ENCODE results near the gene MBTPS1. TPM values are rescaled to one million over a fixed set of nuclear protein-coding genes. Genes with fewer than 3 reads are reported as not detected.
A peak's percentile ranks its signal among the peaks of the same experiment; 100 is the strongest.

Gene MBTPS1
- total RNA-seq, 4 donors from 2014 or later, result 70.0 to 116 (median 86.5) TPM

- TF ChIP-seq POLR2A (IDR thresholded peaks at IDR 0.05) (no peak), EP300 (IDR thresholded peaks at IDR 0.05) (no peak), CTCF (IDR thresholded peaks at IDR 0.05) (no peak), POLR2AphosphoS5 (IDR thresholded peaks at IDR 0.05) (no peak)
- H3K27me3 ChIP-seq, result no peaks in the 10 kb centered on the region
- H3K4me1 ChIP-seq, result peaks cover 12% of the 10 kb centered on the region
- peaks cover 10% of the 10 kb centered on the region for H3K36me3 ChIP-seq
- H3K27ac ChIP-seq, result no peak overlapping the region
- DNase-seq (ENCODE audit: low spot score in 2 of 2), result no peak
- no peaks in the 10 kb centered on the region for H3K9me3 ChIP-seq
- 71% methylated on average over 12 of the region's 12 CpGs for WGBS
- H3K4me3 ChIP-seq, result no peak overlapping the region
These were observed 11.4 kb downstream of the MBTPS1 start for GRCh38 chr16:84105301-84105815.

- H3K36me3 ChIP-seq, result peaks cover 13% of the 10 kb centered on the region
- H3K9me3 ChIP-seq, result no peaks in the 10 kb centered on the region
- no peak overlapping the region for H3K4me3 ChIP-seq
- 88% methylated on average over 3 of the region's 3 CpGs for WGBS
- DNase-seq (ENCODE audit: low spot score in 2 of 2), result no peak
- TF ChIP-seq POLR2AphosphoS5 (IDR thresholded peaks at IDR 0.05) (no peak), CTCF (IDR thresholded peaks at IDR 0.05) (no peak), POLR2A (IDR thresholded peaks at IDR 0.05) (no peak), EP300 (IDR thresholded peaks at IDR 0.05) (no peak)
- no peak overlapping the region for H3K27ac ChIP-seq
- peaks cover 12% of the 10 kb centered on the region for H3K4me1 ChIP-seq
- no peaks in the 10 kb centered on the region for H3K27me3 ChIP-seq
These were observed 12.5 kb downstream of the MBTPS1 start for GRCh38 chr16:84104231-84104630.

- H3K27ac ChIP-seq, result peak overlapping the region; percentile 36
- peaks cover 12% of the 10 kb centered on the region for H3K4me1 ChIP-seq
- DNase-seq (ENCODE audit: low spot score in 2 of 2), result no peak
- H3K27me3 ChIP-seq, result no peaks in the 10 kb centered on the region
- H3K36me3 ChIP-seq, result peaks cover 19% of the 10 kb centered on the region
- H3K4me3 ChIP-seq, result no peak overlapping the region
- WGBS, result 40% methylated on average over 5 of the region's 5 CpGs
- no peak for TF ChIP-seq POLR2AphosphoS5 (IDR thresholded peaks at IDR 0.05)
- TF ChIP-seq EP300 (IDR thresholded peaks at IDR 0.05), result no peak
- no peak for TF ChIP-seq CTCF (IDR thresholded peaks at IDR 0.05)
- no peaks in the 10 kb centered on the region for H3K9me3 ChIP-seq
These were observed 13.1 kb downstream of the MBTPS1 start for GRCh38 chr16:84103678-84104077.

- Histone ChIP-seq H3K27me3 (no peaks in the 10 kb centered on the region), H3K27ac (no peak overlapping the region), H3K9me3 (no peaks in the 10 kb centered on the region), H3K4me3 (no peak overlapping the region), H3K4me1 (peaks cover 7% of the 10 kb centered on the region), H3K36me3 (peaks cover 57% of the 10 kb centered on the region)
- TF ChIP-seq CTCF (IDR thresholded peaks at IDR 0.05) (no peak), POLR2A (IDR thresholded peaks at IDR 0.05) (no peak), POLR2AphosphoS5 (IDR thresholded peaks at IDR 0.05) (no peak), EP300 (IDR thresholded peaks at IDR 0.05) (no peak)
- DNase-seq (ENCODE audit: low spot score in 2 of 2), result no peak
- WGBS, result 88% methylated on average over 7 of the region's 7 CpGs
These were observed 17.8 kb downstream of the MBTPS1 start for GRCh38 chr16:84098939-84099338.

- Histone ChIP-seq H3K9me3 (no peaks in the 10 kb centered on the region), H3K4me1 (no peaks in the 10 kb centered on the region), H3K27ac (no peak overlapping the region), H3K27me3 (no peaks in the 10 kb centered on the region), H3K36me3 (peaks cover 79% of the 10 kb centered on the region), H3K4me3 (no peak overlapping the region)
- no peak for TF ChIP-seq EP300 (IDR thresholded peaks at IDR 0.05)
- no peak for TF ChIP-seq CTCF (IDR thresholded peaks at IDR 0.05)
- TF ChIP-seq POLR2AphosphoS5 (IDR thresholded peaks at IDR 0.05), result no peak
- TF ChIP-seq POLR2A (IDR thresholded peaks at IDR 0.05), result no peak
- no peak for DNase-seq (ENCODE audit: low spot score in 2 of 2)
- 82% methylated on average over 4 of the region's 4 CpGs for WGBS
These were observed 20.2 kb downstream of the MBTPS1 start for GRCh38 chr16:84096447-84097005.

All from suprapubic skin (tissue), 4 donors.